HL-60 (cell line): Measurements from ENCODE around the gene FUZ.

Experiments
- GABPA ChIP-seq: IDR thresholded peaks from 2 replicates; pipeline ENCODE4 v1.6.1; 2012; ENCODE audit warnings: low read depth
- POLR2AphosphoS5 ChIP-seq: IDR thresholded peaks from 2 replicates; pipeline ENCODE4 v1.6.1; 2012; ENCODE audit warnings: low read depth
- SPI1 ChIP-seq: IDR thresholded peaks from 2 replicates; pipeline ENCODE4 v1.6.1; 2012; ENCODE audit warnings: low read depth, mild to moderate bottlenecking, borderline replicate concordance
- TF ChIP-seq, protein P1 (sequence below): IDR thresholded peaks from one replicate; pipeline ENCODE4 v1.5.1; 2011; ENCODE audit warnings: low read length, control low read depth, inconsistent platforms; ENCODE audit not compliant: insufficient read depth
- TF ChIP-seq, protein P2 (sequence below): IDR thresholded peaks from 2 replicates; pipeline ENCODE4 v1.6.1; 2012; ENCODE audit warnings: low read depth; ENCODE audit not compliant: insufficient replicate concordance

DNA sequence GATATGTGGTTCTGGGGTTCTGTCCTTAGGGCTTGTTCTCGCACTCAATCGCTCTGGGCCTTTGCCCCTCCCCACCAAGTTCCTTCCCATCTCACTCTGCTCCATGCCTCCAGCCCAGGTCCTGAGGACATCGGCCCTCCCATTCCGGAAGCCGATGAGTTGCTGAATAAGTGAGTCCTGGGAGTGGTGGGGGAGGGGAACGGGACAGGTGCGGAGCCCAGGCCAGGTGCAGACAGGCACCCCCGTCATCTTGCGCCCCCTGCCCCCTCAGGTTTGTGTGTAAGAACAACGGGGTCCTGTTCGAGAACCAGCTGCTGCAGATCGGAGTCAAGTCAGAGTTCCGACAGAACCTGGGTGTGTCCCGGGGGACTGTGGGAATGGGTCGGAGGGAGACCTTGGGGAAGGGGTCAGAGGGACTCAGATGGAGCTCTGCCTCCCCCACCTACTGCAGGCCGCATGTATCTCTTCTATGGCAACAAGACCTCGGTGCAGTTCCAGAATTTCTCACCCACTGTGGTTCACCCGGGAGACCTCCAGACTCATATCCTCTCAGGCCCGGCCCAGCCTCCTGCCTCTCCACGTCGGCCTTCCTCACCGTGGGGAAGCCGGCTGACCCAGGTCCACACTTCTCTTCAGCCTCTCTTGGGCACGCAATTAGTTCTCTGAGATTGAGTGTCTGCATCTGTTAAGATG, 10.1 kb downstream of the FUZ start:
- TF ChIP-seq, protein P1, sequence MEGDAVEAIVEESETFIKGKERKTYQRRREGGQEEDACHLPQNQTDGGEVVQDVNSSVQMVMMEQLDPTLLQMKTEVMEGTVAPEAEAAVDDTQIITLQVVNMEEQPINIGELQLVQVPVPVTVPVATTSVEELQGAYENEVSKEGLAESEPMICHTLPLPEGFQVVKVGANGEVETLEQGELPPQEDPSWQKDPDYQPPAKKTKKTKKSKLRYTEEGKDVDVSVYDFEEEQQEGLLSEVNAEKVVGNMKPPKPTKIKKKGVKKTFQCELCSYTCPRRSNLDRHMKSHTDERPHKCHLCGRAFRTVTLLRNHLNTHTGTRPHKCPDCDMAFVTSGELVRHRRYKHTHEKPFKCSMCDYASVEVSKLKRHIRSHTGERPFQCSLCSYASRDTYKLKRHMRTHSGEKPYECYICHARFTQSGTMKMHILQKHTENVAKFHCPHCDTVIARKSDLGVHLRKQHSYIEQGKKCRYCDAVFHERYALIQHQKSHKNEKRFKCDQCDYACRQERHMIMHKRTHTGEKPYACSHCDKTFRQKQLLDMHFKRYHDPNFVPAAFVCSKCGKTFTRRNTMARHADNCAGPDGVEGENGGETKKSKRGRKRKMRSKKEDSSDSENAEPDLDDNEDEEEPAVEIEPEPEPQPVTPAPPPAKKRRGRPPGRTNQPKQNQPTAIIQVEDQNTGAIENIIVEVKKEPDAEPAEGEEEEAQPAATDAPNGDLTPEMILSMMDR = no peak
- TF ChIP-seq, protein P2, sequence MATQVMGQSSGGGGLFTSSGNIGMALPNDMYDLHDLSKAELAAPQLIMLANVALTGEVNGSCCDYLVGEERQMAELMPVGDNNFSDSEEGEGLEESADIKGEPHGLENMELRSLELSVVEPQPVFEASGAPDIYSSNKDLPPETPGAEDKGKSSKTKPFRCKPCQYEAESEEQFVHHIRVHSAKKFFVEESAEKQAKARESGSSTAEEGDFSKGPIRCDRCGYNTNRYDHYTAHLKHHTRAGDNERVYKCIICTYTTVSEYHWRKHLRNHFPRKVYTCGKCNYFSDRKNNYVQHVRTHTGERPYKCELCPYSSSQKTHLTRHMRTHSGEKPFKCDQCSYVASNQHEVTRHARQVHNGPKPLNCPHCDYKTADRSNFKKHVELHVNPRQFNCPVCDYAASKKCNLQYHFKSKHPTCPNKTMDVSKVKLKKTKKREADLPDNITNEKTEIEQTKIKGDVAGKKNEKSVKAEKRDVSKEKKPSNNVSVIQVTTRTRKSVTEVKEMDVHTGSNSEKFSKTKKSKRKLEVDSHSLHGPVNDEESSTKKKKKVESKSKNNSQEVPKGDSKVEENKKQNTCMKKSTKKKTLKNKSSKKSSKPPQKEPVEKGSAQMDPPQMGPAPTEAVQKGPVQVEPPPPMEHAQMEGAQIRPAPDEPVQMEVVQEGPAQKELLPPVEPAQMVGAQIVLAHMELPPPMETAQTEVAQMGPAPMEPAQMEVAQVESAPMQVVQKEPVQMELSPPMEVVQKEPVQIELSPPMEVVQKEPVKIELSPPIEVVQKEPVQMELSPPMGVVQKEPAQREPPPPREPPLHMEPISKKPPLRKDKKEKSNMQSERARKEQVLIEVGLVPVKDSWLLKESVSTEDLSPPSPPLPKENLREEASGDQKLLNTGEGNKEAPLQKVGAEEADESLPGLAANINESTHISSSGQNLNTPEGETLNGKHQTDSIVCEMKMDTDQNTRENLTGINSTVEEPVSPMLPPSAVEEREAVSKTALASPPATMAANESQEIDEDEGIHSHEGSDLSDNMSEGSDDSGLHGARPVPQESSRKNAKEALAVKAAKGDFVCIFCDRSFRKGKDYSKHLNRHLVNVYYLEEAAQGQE = no peak
- no peak for TF ChIP-seq POLR2AphosphoS5
- no peak for TF ChIP-seq GABPA
- TF ChIP-seq SPI1 = no peak
